ENCODE data around the gene CLEC11A. TPM values are rescaled to one million over a fixed set of nuclear protein-coding genes. Genes with fewer than 3 reads are reported as not detected.

CLEC11A gene
- total RNA-seq, 1 experiment from 2014 or later, result 7.6 TPM

DNA sequence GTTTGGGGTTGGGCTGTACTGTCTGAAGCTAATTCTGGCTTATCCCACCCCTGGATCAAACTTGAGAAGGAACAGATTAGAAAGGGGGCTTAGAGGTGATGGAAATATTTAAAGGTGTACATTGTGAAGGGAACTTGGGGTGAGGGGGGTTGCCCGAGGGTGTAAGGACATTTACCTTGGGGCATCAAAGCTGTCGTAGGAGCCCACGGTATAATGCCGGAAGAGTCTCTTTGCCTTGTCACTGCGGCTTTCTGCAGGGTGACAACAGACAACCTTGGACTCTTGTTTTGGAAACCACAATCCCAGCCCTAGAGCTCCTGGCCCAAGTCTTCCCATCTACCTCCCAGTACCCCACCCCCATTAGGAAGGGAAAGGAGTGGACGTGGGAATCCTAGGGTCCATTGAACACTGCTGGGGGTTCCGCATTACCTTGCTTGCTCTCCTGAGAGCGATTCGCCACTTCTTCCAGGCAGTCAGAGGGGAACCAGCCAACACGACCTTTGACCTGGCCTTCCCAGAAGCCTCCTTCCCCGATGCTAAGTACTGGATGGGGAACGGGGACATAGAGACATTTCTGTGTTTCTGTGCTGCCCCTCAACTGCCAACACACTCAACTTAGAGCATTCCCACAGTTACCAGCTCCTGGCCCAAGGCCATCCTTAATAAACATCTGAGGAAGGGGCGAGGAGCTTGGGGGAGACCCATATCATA is 25.6 kb upstream of the CLEC11A start:
- TF ChIP-seq ZNF232 (CRISPR knock-in tag; IDR thresholded peaks at IDR 0.05) (no peak), FOXJ3 (CRISPR knock-in tag; IDR thresholded peaks at IDR 0.05; ENCODE audit: borderline replicate concordance) (no peak), EMX1 (CRISPR knock-in tag; IDR thresholded peaks at IDR 0.05) (no peak), MXD4 (CRISPR knock-in tag; IDR thresholded peaks at IDR 0.05; ENCODE audit: borderline replicate concordance) (no peak), ZNF396 (CRISPR knock-in tag; IDR thresholded peaks at IDR 0.05; ENCODE audit: borderline replicate concordance) (no peak), ZNF121 (CRISPR knock-in tag; IDR thresholded peaks at IDR 0.05) (no peak), FOXP1 (CRISPR knock-in tag; IDR thresholded peaks at IDR 0.05; ENCODE audit: borderline replicate concordance) (no peak)
- H3K27ac Mint-ChIP-seq, result no peak overlapping the region
- DNase-seq (ENCODE audit: low spot score) (no peak), ATAC-seq (no peak)
- ChIA-PET POLR2A (interaction anchor here (0.8 kb wide), 1 partner anchor 100 kb away, joined by 3 read pairs; no protein-coding TSS in a partner anchor), CTCF (interaction anchor here (0.6 to 2.4 kb wide), 7 partner anchors 10 to 225 kb away, joined by 3 to 8 read pairs (median 4); no protein-coding TSS in a partner anchor)
- no peaks in the 10 kb centered on the region for H3K9me3 Mint-ChIP-seq
- H3K36me3 Mint-ChIP-seq, result no peaks in the 10 kb centered on the region
- no peak overlapping the region for H3K4me3 Mint-ChIP-seq
- H3K4me1 Mint-ChIP-seq, result peaks cover 13% of the 10 kb centered on the region
- H3K27me3 Mint-ChIP-seq (ENCODE audit: low read depth), result peaks cover 86% of the 10 kb centered on the region

GRCh38 chr19:50701367-50701985 is 21.7 kb upstream of the CLEC11A start:
- H3K36me3 Mint-ChIP-seq, result no peaks in the 10 kb centered on the region
- ChIA-PET POLR2A (no interaction called here), CTCF (interaction anchor here (0.6 to 7.8 kb wide), 5 partner anchors 12 to 146 kb away, joined by 4 to 184 read pairs (median 5); partner anchors contain the start of gene CLEC11A)
- no peak for ATAC-seq
- H3K4me3 Mint-ChIP-seq, result no peak overlapping the region
- peaks cover 65% of the 10 kb centered on the region for H3K27me3 Mint-ChIP-seq (ENCODE audit: low read depth)
- no peak for DNase-seq (ENCODE audit: low spot score)
- H3K9me3 Mint-ChIP-seq, result no peaks in the 10 kb centered on the region
- peaks cover 6% of the 10 kb centered on the region for H3K4me1 Mint-ChIP-seq
- no peak overlapping the region for H3K27ac Mint-ChIP-seq
- TF ChIP-seq NR1H2 (CRISPR knock-in tag; IDR thresholded peaks at IDR 0.05), result no peak
- TF ChIP-seq, protein P1, sequence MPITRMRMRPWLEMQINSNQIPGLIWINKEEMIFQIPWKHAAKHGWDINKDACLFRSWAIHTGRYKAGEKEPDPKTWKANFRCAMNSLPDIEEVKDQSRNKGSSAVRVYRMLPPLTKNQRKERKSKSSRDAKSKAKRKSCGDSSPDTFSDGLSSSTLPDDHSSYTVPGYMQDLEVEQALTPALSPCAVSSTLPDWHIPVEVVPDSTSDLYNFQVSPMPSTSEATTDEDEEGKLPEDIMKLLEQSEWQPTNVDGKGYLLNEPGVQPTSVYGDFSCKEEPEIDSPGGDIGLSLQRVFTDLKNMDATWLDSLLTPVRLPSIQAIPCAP (CRISPR knock-in tag; IDR thresholded peaks at IDR 0.05), result no peak
- TF ChIP-seq GTF2I (CRISPR knock-in tag; conservative IDR thresholded peaks at IDR 0.05), result no peak
- no peak for TF ChIP-seq ELF4 (CRISPR knock-in tag; IDR thresholded peaks at IDR 0.05; ENCODE audit: low read depth)
- no peak for TF ChIP-seq PREB (CRISPR knock-in tag; IDR thresholded peaks at IDR 0.05; ENCODE audit: borderline replicate concordance)
- TF ChIP-seq, protein P2, sequence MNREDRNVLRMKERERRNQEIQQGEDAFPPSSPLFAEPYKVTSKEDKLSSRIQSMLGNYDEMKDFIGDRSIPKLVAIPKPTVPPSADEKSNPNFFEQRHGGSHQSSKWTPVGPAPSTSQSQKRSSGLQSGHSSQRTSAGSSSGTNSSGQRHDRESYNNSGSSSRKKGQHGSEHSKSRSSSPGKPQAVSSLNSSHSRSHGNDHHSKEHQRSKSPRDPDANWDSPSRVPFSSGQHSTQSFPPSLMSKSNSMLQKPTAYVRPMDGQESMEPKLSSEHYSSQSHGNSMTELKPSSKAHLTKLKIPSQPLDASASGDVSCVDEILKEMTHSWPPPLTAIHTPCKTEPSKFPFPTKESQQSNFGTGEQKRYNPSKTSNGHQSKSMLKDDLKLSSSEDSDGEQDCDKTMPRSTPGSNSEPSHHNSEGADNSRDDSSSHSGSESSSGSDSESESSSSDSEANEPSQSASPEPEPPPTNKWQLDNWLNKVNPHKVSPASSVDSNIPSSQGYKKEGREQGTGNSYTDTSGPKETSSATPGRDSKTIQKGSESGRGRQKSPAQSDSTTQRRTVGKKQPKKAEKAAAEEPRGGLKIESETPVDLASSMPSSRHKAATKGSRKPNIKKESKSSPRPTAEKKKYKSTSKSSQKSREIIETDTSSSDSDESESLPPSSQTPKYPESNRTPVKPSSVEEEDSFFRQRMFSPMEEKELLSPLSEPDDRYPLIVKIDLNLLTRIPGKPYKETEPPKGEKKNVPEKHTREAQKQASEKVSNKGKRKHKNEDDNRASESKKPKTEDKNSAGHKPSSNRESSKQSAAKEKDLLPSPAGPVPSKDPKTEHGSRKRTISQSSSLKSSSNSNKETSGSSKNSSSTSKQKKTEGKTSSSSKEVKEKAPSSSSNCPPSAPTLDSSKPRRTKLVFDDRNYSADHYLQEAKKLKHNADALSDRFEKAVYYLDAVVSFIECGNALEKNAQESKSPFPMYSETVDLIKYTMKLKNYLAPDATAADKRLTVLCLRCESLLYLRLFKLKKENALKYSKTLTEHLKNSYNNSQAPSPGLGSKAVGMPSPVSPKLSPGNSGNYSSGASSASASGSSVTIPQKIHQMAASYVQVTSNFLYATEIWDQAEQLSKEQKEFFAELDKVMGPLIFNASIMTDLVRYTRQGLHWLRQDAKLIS (CRISPR knock-in tag; IDR thresholded peaks at IDR 0.05; ENCODE audit: borderline replicate concordance), result no peak
- no peak for TF ChIP-seq SMAD3 (CRISPR knock-in tag; IDR thresholded peaks at IDR 0.05; ENCODE audit: borderline replicate concordance)
- TF ChIP-seq GABPB1 (CRISPR knock-in tag; IDR thresholded peaks at IDR 0.05), result no peak
- TF ChIP-seq, protein P3, sequence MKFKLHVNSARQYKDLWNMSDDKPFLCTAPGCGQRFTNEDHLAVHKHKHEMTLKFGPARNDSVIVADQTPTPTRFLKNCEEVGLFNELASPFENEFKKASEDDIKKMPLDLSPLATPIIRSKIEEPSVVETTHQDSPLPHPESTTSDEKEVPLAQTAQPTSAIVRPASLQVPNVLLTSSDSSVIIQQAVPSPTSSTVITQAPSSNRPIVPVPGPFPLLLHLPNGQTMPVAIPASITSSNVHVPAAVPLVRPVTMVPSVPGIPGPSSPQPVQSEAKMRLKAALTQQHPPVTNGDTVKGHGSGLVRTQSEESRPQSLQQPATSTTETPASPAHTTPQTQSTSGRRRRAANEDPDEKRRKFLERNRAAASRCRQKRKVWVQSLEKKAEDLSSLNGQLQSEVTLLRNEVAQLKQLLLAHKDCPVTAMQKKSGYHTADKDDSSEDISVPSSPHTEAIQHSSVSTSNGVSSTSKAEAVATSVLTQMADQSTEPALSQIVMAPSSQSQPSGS (CRISPR knock-in tag; IDR thresholded peaks at IDR 0.05; ENCODE audit: borderline replicate concordance, low read depth), result no peak
- TF ChIP-seq CDX4 (CRISPR knock-in tag; IDR thresholded peaks at IDR 0.05; ENCODE audit: borderline replicate concordance), result no peak
- TF ChIP-seq MAX (CRISPR knock-in tag; IDR thresholded peaks at IDR 0.05), result no peak
- TF ChIP-seq, protein P4, sequence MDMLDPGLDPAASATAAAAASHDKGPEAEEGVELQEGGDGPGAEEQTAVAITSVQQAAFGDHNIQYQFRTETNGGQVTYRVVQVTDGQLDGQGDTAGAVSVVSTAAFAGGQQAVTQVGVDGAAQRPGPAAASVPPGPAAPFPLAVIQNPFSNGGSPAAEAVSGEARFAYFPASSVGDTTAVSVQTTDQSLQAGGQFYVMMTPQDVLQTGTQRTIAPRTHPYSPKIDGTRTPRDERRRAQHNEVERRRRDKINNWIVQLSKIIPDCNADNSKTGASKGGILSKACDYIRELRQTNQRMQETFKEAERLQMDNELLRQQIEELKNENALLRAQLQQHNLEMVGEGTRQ (CRISPR knock-in tag; IDR thresholded peaks at IDR 0.05), result no peak
- no peak for TF ChIP-seq RORB (CRISPR knock-in tag; IDR thresholded peaks at IDR 0.05)
- TF ChIP-seq FOXP4 (CRISPR knock-in tag; IDR thresholded peaks at IDR 0.05), result no peak
- no peak for TF ChIP-seq ZNF416 (CRISPR knock-in tag; IDR thresholded peaks at IDR 0.05)
- no peak for TF ChIP-seq ZNF232 (CRISPR knock-in tag; IDR thresholded peaks at IDR 0.05)
- TF ChIP-seq OVOL2 (CRISPR knock-in tag; IDR thresholded peaks at IDR 0.05; ENCODE audit: borderline replicate concordance), result no peak
